CD4-positive, CD25-positive, alpha-beta regulatory T cell (primary cell): ENCODE measurements around the gene DUSP10. TPM values are rescaled to one million over a fixed set of nuclear protein-coding genes. Genes with fewer than 3 reads are reported as not detected.

ENCODE experiments used
- ATAC-seq, 2 donors: fragments of 150-1000 bp; cut with Tn5 transposase; one replicate each; pipeline ENCODE4 v1.10.0; 2021; ENCODE audit warnings: low read depth in 2 of 2, moderate number of reproducible peaks in 2 of 2, moderate library complexity in 1 of 2
- DNase-seq, 3 donors: peaks; one replicate each; pipeline versions ENCODE4 v3.0.0 to v3.0.0-alpha.2; 2012 to 2022; ENCODE audit warnings: mixed read lengths in 1 of 3
- H3K27ac ChIP-seq: one replicate; pipeline ENCODE4 v1.7.0; 2013; ENCODE audit warnings: mild to moderate bottlenecking, low read length; ENCODE audit not compliant: insufficient read depth, poor library complexity, severe bottlenecking
- H3K27me3 ChIP-seq: one replicate; pipeline ENCODE4 v1.7.0; 2013; ENCODE audit warnings: low read length; ENCODE audit not compliant: control insufficient read depth, insufficient read depth
- H3K36me3 ChIP-seq: one replicate; pipeline ENCODE4 v1.7.0; 2013; ENCODE audit warnings: mild to moderate bottlenecking, low read length, moderate library complexity; ENCODE audit not compliant: control insufficient read depth, insufficient read depth
- H3K4me1 ChIP-seq: 2 replicates; pipeline ENCODE4 v1.7.0; 2013; ENCODE audit warnings: mild to moderate bottlenecking, low read length; ENCODE audit not compliant: insufficient read depth, control insufficient read depth, poor library complexity, severe bottlenecking
- H3K4me3 ChIP-seq: one replicate; pipeline ENCODE4 v1.7.0; 2013; ENCODE audit warnings: low read depth, mild to moderate bottlenecking, low read length, moderate library complexity
- H3K9me3 ChIP-seq, 2 experiments: 1 replicate in 1 of 2; 2 replicates in 1 of 2; pipeline ENCODE4 v1.7.0; 2013; ENCODE audit warnings: low read length in 2 of 2, mild to moderate bottlenecking in 1 of 2, moderate library complexity in 1 of 2; ENCODE audit not compliant: control insufficient read depth in 2 of 2
- H3K27ac Mint-ChIP-seq, 3 donors: one replicate each; pipeline ENCODE4 v1.8.0; 2020 to 2022; ENCODE audit warnings: mild to moderate bottlenecking in 3 of 3, mixed read lengths in 3 of 3, moderate library complexity in 2 of 3
- H3K27me3 Mint-ChIP-seq: one replicate; pipeline ENCODE4 v1.8.0; 2022; ENCODE audit warnings: mild to moderate bottlenecking, mixed read lengths
- H3K36me3 Mint-ChIP-seq: one replicate; pipeline ENCODE4 v1.8.0; 2020; ENCODE audit warnings: mixed read lengths
- H3K4me1 Mint-ChIP-seq, 4 donors: one replicate each; pipeline ENCODE4 v1.8.0; 2020 to 2022; ENCODE audit warnings: mixed read lengths in 4 of 4, mild to moderate bottlenecking in 1 of 4
- H3K4me3 Mint-ChIP-seq, 4 donors: one replicate each; pipeline ENCODE4 v1.8.0; 2020 to 2022; ENCODE audit warnings: mild to moderate bottlenecking in 4 of 4, mixed read lengths in 4 of 4, moderate library complexity in 3 of 4
- H3K9me3 Mint-ChIP-seq, 7 donors: one replicate each; pipeline ENCODE4 v1.8.0; 2020 to 2022; ENCODE audit warnings: mixed read lengths in 7 of 7, mild to moderate bottlenecking in 3 of 7, moderate library complexity in 2 of 7
- polyA plus RNA-seq, 4 donors: library from polyadenylated mRNA; unstranded; fragments of 300-500 nt; fragmentation: Illumina TruSeq; gene quantifications; one replicate each; pipeline ENCODE4 v1.2.3, GENCODE V29; 2021
- total RNA-seq: library from RNA; stranded (reverse); gene quantifications from one replicate; pipeline ENCODE4 v1.2.3, GENCODE V29; 2022

Gene DUSP10
- total and polyA plus RNA-seq, 5 donors from 2014 or later, result 30.7 to 251 (median 37.7) TPM

- Mint-ChIP-seq H3K4me3 (no peak overlapping the region), H3K4me1 (peaks cover 18 to 44% (median 28%) of the 10 kb centered on the region in 4 donors), H3K27me3 (peaks cover 4% of the 10 kb centered on the region), H3K9me3 (no peaks in the 10 kb centered on the region), H3K36me3 (no peaks in the 10 kb centered on the region), H3K27ac (no peak overlapping the region)
- no peak for ATAC-seq
- H3K4me1 ChIP-seq, result peaks cover 37% of the 10 kb centered on the region
- H3K4me3 ChIP-seq, result no peak overlapping the region
- H3K9me3 ChIP-seq, result no peaks in the 10 kb centered on the region
- no peaks in the 10 kb centered on the region for H3K36me3 ChIP-seq
- no peak overlapping the region for H3K27ac ChIP-seq
- no peak for DNase-seq
- H3K27me3 ChIP-seq, result no peaks in the 10 kb centered on the region
Measured at GRCh38 chr1:221775206-221775605, 33.3 kb upstream of the DUSP10 start.

- H3K9me3 Mint-ChIP-seq, result no peaks in the 10 kb centered on the region
- peaks cover 4% of the 10 kb centered on the region for H3K27me3 Mint-ChIP-seq
- no peak overlapping the region for H3K27ac Mint-ChIP-seq
- no peak for ATAC-seq
- no peaks in the 10 kb centered on the region for H3K36me3 Mint-ChIP-seq
- Histone ChIP-seq H3K9me3 (no peaks in the 10 kb centered on the region), H3K27ac (no peak overlapping the region), H3K27me3 (no peaks in the 10 kb centered on the region), H3K4me1 (peaks cover 30% of the 10 kb centered on the region), H3K36me3 (no peaks in the 10 kb centered on the region), H3K4me3 (no peak overlapping the region)
- H3K4me1 Mint-ChIP-seq, result peaks cover 14 to 38% (median 28%) of the 10 kb centered on the region in 4 donors
- H3K4me3 Mint-ChIP-seq, result no peak overlapping the region
- no peak for DNase-seq
Measured at GRCh38 chr1:221774054-221774842, 32.4 kb upstream of the DUSP10 start.

- H3K36me3 ChIP-seq, result no peaks in the 10 kb centered on the region
- H3K4me3 Mint-ChIP-seq, result no peak overlapping the region
- H3K4me3 ChIP-seq, result no peak overlapping the region
- peaks cover 4% of the 10 kb centered on the region for H3K27me3 Mint-ChIP-seq
- peaks cover 9 to 33% (median 22%) of the 10 kb centered on the region in 4 donors for H3K4me1 Mint-ChIP-seq
- no peak overlapping the region for H3K27ac Mint-ChIP-seq
- H3K27me3 ChIP-seq, result no peaks in the 10 kb centered on the region
- H3K9me3 Mint-ChIP-seq, result no peaks in the 10 kb centered on the region
- DNase-seq (no peak), ATAC-seq (no peak)
- H3K36me3 Mint-ChIP-seq, result no peaks in the 10 kb centered on the region
- H3K9me3 ChIP-seq, result no peaks in the 10 kb centered on the region
- H3K4me1 ChIP-seq, result peaks cover 21% of the 10 kb centered on the region
- H3K27ac ChIP-seq, result no peak overlapping the region
Measured at GRCh38 chr1:221773383-221773782, 31.5 kb upstream of the DUSP10 start.

GRCh38 chr1:221772117-221772516 lies 30.2 kb upstream of the DUSP10 start:
- H3K36me3 ChIP-seq, result no peaks in the 10 kb centered on the region
- Mint-ChIP-seq H3K36me3 (no peaks in the 10 kb centered on the region), H3K27ac (peak overlapping the region in 1 of 3 donors; percentile 34), H3K4me1 (peaks cover 0 to 24% (median 10%) of the 10 kb centered on the region in 4 donors), H3K9me3 (peaks cover 0 to 1% (median 0%) of the 10 kb centered on the region in 7 donors), H3K27me3 (peaks cover 4% of the 10 kb centered on the region), H3K4me3 (no peak overlapping the region)
- no peaks in the 10 kb centered on the region for H3K27me3 ChIP-seq
- no peak for ATAC-seq
- no peak overlapping the region for H3K4me3 ChIP-seq
- H3K27ac ChIP-seq, result no peak overlapping the region
- DNase-seq, result no peak
- no peaks in the 10 kb centered on the region for H3K9me3 ChIP-seq
- H3K4me1 ChIP-seq, result peaks cover 9% of the 10 kb centered on the region

DNA sequence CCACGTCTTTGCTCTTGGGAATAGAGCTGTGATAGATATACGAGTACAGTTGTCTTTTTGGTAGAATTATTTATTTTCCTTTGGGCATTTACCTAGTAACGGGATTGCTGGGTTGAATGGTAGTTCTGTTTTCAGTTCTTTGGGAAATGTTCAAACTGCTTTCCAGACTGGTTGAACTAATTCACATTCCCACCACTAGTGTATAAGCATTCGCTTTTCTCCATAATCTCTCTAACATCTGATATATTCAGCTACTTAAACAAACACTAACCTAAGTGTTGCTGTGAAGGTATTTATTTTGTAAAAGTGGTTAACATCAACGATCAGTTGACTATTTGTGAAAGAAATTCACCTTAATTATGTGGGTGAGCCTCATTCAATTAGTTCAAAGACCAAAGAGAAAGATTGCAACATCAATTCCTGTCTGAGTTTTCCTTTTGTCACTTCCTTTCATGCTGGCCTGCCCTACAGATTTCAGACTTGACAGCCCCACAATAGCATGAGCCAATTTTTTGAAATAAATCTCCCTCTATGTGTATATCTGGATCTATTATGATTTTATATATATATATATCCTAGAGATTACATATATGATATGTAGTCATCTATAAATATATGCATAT lies 26.7 kb upstream of the DUSP10 start:
- Histone ChIP-seq H3K27ac (no peak overlapping the region), H3K27me3 (no peaks in the 10 kb centered on the region), H3K4me3 (no peak overlapping the region), H3K9me3 (no peaks in the 10 kb centered on the region), H3K36me3 (no peaks in the 10 kb centered on the region), H3K4me1 (no peaks in the 10 kb centered on the region)
- ATAC-seq (no peak), DNase-seq (no peak)
- H3K9me3 Mint-ChIP-seq, result peaks cover 0 to 4% (median 0%) of the 10 kb centered on the region in 7 donors
- H3K36me3 Mint-ChIP-seq, result no peaks in the 10 kb centered on the region
- H3K4me3 Mint-ChIP-seq, result no peak overlapping the region
- H3K27me3 Mint-ChIP-seq, result peaks cover 4% of the 10 kb centered on the region
- H3K4me1 Mint-ChIP-seq, result peaks cover 0 to 13% (median 4%) of the 10 kb centered on the region in 4 donors
- no peak overlapping the region for H3K27ac Mint-ChIP-seq

- Histone ChIP-seq H3K9me3 (no peaks in the 10 kb centered on the region), H3K4me3 (no peak overlapping the region), H3K36me3 (no peaks in the 10 kb centered on the region), H3K4me1 (no peaks in the 10 kb centered on the region), H3K27ac (no peak overlapping the region), H3K27me3 (no peaks in the 10 kb centered on the region)
- DNase-seq, result no peak
- Mint-ChIP-seq H3K4me1 (peaks cover 4 to 13% (median 7%) of the 10 kb centered on the region in 4 donors), H3K27me3 (peaks cover 4% of the 10 kb centered on the region), H3K9me3 (peaks cover 0 to 4% (median 0%) of the 10 kb centered on the region in 7 donors), H3K27ac (no peak overlapping the region), H3K36me3 (no peaks in the 10 kb centered on the region), H3K4me3 (no peak overlapping the region)
- ATAC-seq, result no peak
Measured at GRCh38 chr1:221766210-221766609, 24.3 kb upstream of the DUSP10 start.

DNA sequence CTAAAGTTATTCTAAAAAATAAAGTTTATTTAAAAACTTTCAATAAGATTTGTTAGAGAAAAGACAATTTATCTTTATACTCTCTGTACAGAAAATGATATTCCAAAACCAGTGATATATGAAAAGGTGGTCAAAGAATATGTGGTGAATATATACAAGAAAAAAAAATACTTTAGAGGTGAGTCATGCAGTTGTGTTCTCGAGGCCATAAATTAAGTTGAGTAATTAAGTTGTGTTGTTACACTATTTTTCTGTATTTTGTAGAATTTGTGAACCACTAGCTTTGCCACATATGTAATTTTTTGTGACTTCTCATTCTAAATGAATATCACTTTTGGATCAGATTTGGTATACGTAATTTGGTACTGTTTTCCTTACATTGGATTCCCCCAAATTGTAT lies 23.6 kb upstream of the DUSP10 start:
- Mint-ChIP-seq H3K27me3 (peaks cover 3% of the 10 kb centered on the region), H3K36me3 (no peaks in the 10 kb centered on the region), H3K4me1 (peaks cover 4 to 15% (median 9%) of the 10 kb centered on the region in 4 donors), H3K4me3 (no peak overlapping the region), H3K9me3 (peaks cover 0 to 4% (median 0%) of the 10 kb centered on the region in 7 donors), H3K27ac (no peak overlapping the region)
- Histone ChIP-seq H3K9me3 (no peaks in the 10 kb centered on the region), H3K27ac (no peak overlapping the region), H3K36me3 (no peaks in the 10 kb centered on the region), H3K4me3 (no peak overlapping the region), H3K27me3 (no peaks in the 10 kb centered on the region), H3K4me1 (no peaks in the 10 kb centered on the region)
- ATAC-seq, result no peak
- no peak for DNase-seq
